ENCODE measurements around the gene POSTN.

POSTN gene

GRCh38 chr13:37602733-37603381 is 4.3 kb upstream of the POSTN start:
- no peak for TF ChIP-seq CTCF (IDR thresholded peaks at IDR 0.05)
- Histone ChIP-seq H3K27me3 (no peaks in the 10 kb centered on the region), H3K27ac (no peak overlapping the region), H3K36me3 (no peaks in the 10 kb centered on the region), H3K4me3 (ENCODE audit: low read depth in 1 of 2, low read length in 1 of 2) (no peak overlapping the region), H3K4me1 (ENCODE audit: control insufficient read depth in 1 of 2, insufficient read depth in 1 of 2, low read depth in 1 of 2, low read length in 1 of 2) (no peaks in the 10 kb centered on the region), H3K9me3 (no peaks in the 10 kb centered on the region)

DNA sequence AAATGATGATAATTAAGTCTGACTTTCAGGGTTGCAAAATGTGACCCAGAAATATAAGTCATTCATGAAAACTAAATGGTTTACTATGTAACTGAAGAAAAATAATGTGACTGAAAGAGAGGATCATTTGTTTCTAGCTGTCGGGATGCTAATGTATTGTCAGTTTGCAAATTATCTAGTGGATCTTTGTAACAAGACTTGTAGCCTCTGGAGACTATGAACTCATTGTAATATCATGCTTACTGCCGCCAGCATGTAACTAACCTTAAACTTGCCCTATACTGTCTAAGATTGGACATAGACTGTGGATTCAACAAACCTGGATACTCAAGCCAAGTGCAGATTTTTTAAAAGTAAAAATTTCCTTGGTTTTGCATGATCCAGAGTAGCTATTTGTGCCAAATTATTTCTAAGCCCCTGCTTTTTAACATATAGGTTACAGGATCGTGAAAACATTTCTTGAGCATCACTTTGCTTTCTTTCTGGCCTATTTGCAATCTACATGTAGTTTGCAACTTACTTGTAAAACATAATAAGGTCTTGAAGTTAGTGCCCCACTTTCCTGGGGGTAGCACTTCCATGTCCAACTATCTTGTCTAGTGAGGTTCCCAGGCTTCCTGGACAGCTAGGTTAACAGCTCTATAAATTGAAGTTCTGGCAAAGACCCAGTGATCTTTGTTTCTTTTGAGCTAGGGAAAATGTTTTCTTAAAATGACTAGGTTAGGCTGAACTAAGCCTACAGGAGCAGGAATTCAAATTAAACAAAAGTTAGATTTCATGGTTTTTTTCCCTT is 3.3 kb upstream of the POSTN start:
- Histone ChIP-seq H3K4me1 (ENCODE audit: control insufficient read depth in 1 of 2, insufficient read depth in 1 of 2, low read depth in 1 of 2, low read length in 1 of 2) (no peaks in the 10 kb centered on the region), H3K27ac (no peak overlapping the region), H3K9me3 (no peaks in the 10 kb centered on the region), H3K36me3 (no peaks in the 10 kb centered on the region), H3K4me3 (ENCODE audit: low read depth in 1 of 2, low read length in 1 of 2) (no peak overlapping the region), H3K27me3 (no peaks in the 10 kb centered on the region)
- TF ChIP-seq CTCF (IDR thresholded peaks at IDR 0.05) = no peak

DNA sequence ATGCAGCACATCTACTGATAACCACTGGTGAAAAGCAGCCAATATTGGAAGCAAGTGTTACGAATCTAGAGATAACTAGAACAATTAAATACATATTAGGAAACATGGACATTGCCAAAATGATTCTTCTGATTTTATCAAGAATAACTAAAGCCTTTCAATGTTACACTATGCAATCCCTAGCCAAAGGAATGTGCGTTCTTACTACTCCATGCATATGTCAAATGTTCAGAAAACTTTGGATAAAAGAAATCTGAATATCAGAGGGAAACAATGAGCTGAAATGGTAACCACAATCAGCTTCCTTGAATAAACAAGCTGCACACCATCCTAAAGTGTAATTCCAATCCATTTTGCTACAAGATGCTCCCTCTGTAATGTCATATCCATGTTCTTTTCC is 951 bp upstream of the POSTN start:
- H3K27ac ChIP-seq = no peak overlapping the region
- no peaks in the 10 kb centered on the region for H3K36me3 ChIP-seq
- H3K4me1 ChIP-seq (ENCODE audit: control insufficient read depth in 1 of 2, insufficient read depth in 1 of 2, low read depth in 1 of 2, low read length in 1 of 2) = no peaks in the 10 kb centered on the region
- no peak for TF ChIP-seq CTCF (IDR thresholded peaks at IDR 0.05)
- no peaks in the 10 kb centered on the region for H3K9me3 ChIP-seq
- H3K27me3 ChIP-seq = no peaks in the 10 kb centered on the region
- H3K4me3 ChIP-seq (ENCODE audit: low read depth in 1 of 2, low read length in 1 of 2) = no peak overlapping the region

- no peaks in the 10 kb centered on the region for H3K27me3 ChIP-seq
- no peak overlapping the region for H3K4me3 ChIP-seq (ENCODE audit: low read depth in 1 of 2, low read length in 1 of 2)
- H3K36me3 ChIP-seq = no peaks in the 10 kb centered on the region
- no peak for TF ChIP-seq CTCF (IDR thresholded peaks at IDR 0.05)
- no peak overlapping the region for H3K27ac ChIP-seq
- no peaks in the 10 kb centered on the region for H3K9me3 ChIP-seq
- H3K4me1 ChIP-seq (ENCODE audit: control insufficient read depth in 1 of 2, insufficient read depth in 1 of 2, low read depth in 1 of 2, low read length in 1 of 2) = no peaks in the 10 kb centered on the region
Measured at GRCh38 chr13:37597477-37598025, 1.0 kb downstream of the POSTN start.

DNA sequence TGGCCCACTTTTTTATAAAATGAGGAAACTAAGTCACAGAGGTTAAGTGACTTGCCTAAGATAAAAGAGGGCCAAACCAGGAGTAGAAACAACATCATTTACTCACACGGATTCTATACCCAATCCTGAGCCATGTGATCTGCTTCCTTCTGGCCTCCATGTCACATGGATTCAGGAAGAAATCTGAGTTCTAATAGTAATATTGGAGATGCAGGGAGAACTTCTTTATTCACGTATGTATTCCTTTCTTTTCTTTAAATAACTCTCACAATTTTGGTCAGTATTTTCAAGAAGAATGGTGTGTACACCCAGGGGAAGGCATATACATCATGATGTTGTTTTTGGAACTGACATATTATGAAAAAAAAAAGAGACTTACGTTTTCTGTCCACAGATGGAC is 1.8 kb downstream of the POSTN start:
- Histone ChIP-seq H3K9me3 (no peaks in the 10 kb centered on the region), H3K27me3 (no peaks in the 10 kb centered on the region), H3K27ac (no peak overlapping the region), H3K36me3 (no peaks in the 10 kb centered on the region), H3K4me3 (ENCODE audit: low read depth in 1 of 2, low read length in 1 of 2) (no peak overlapping the region), H3K4me1 (ENCODE audit: control insufficient read depth in 1 of 2, insufficient read depth in 1 of 2, low read depth in 1 of 2, low read length in 1 of 2) (no peaks in the 10 kb centered on the region)
- no peak for TF ChIP-seq CTCF (IDR thresholded peaks at IDR 0.05)
